ENCODE results near the gene BCS1L. TPM values are rescaled to one million over a fixed set of nuclear protein-coding genes. Genes with fewer than 3 reads are reported as not detected.

The BCS1L gene
- total RNA-seq, 1 experiment from 2014 or later = 39.1 TPM

DNA sequence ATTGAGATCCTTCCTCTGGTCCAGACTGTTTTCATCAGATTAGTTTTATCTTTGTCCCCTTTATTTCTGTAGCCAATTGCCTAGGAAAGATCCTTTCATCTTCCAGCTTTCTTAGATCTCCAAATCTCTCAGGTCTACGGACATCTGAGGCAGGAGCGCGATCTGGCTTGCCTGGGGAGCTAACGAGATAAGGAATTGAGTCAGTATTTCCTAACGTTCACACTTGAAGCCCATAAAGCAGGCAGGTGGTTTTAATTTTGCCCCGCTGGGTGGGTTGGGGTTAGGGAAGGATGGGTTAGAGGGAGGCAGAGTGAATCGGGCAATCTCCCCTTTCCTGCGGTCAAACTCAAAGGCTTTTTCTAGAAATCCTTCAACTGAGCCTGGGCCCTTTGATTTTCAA lies 50.4 kb downstream of the BCS1L start:
- no peak overlapping the region for H4K5ac ChIP-seq (ENCODE audit: insufficient read length, low read depth, low read length)
- no peak overlapping the region for H4K91ac ChIP-seq (ENCODE audit: insufficient read length, low read depth, low read length)
- H3K9me3 ChIP-seq (ENCODE audit: control insufficient read depth, low read depth, low read length) = no peaks in the 10 kb centered on the region
- peak overlapping the region in 1 of 3 experiments; percentile 53; a peak in 1 of 7 replicates for H3K27ac Mint-ChIP-seq
- TF ChIP-seq, protein P1, sequence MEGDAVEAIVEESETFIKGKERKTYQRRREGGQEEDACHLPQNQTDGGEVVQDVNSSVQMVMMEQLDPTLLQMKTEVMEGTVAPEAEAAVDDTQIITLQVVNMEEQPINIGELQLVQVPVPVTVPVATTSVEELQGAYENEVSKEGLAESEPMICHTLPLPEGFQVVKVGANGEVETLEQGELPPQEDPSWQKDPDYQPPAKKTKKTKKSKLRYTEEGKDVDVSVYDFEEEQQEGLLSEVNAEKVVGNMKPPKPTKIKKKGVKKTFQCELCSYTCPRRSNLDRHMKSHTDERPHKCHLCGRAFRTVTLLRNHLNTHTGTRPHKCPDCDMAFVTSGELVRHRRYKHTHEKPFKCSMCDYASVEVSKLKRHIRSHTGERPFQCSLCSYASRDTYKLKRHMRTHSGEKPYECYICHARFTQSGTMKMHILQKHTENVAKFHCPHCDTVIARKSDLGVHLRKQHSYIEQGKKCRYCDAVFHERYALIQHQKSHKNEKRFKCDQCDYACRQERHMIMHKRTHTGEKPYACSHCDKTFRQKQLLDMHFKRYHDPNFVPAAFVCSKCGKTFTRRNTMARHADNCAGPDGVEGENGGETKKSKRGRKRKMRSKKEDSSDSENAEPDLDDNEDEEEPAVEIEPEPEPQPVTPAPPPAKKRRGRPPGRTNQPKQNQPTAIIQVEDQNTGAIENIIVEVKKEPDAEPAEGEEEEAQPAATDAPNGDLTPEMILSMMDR (conservative IDR thresholded peaks at IDR 0.05) = no peak
- no peak overlapping the region for H2BK20ac ChIP-seq (ENCODE audit: low read depth, low read length, poor library complexity, severe bottlenecking)
- no peaks in the 10 kb centered on the region; the same call in 1 of the 2 replicates for H3K27me3 Mint-ChIP-seq (ENCODE audit: low read depth)
- H3K4me1 ChIP-seq (ENCODE audit: insufficient read depth, low read length) = no peaks in the 10 kb centered on the region
- no CpG with 5 or more reads among the region's 8 CpGs for WGBS (ENCODE audit: extremely low coverage, insufficient read length, low lambda C conversion rate)
- H3K56ac ChIP-seq (ENCODE audit: insufficient read length, low read depth, low read length) = no peak overlapping the region
- H2AK5ac ChIP-seq (ENCODE audit: insufficient read length, low read length) = no peak overlapping the region
- no peak overlapping the region for H2BK5ac ChIP-seq (ENCODE audit: insufficient read length, low read length)
- H3K9ac ChIP-seq (ENCODE audit: extremely low read depth, insufficient read length, low read length) = no peak overlapping the region
- H3K9me3 Mint-ChIP-seq = peaks cover 0 to 4% of the 10 kb centered on the region in 2 experiments; a peak in 3 of 5 replicates
- DNase-seq = no peak
- no peak overlapping the region for H3K4ac ChIP-seq (ENCODE audit: low read depth, low read length)
- H3K18ac ChIP-seq (ENCODE audit: insufficient read length, low read depth, low read length) = no peak overlapping the region
- no peak overlapping the region for H3K23ac ChIP-seq (ENCODE audit: insufficient read length, low read depth, low read length)
- no peak overlapping the region for H2AFZ ChIP-seq (ENCODE audit: low read length)
- no peak overlapping the region for H3K27ac ChIP-seq (ENCODE audit: insufficient read length, low read depth, low read length)
- H3K14ac ChIP-seq (ENCODE audit: insufficient read depth, low read length) = no peak overlapping the region
- H3T11ph ChIP-seq (ENCODE audit: low read length) = no peak overlapping the region
- peaks cover 14% of the 10 kb centered on the region; the same call in 1 of the 2 replicates for H3K79me2 ChIP-seq (ENCODE audit: insufficient read depth, low read length)
- H4K20me1 ChIP-seq (ENCODE audit: control insufficient read depth, insufficient read depth, insufficient read length) = no peaks in the 10 kb centered on the region
- H3K4me1 Mint-ChIP-seq = peaks cover 8 to 18% of the 10 kb centered on the region in 2 experiments
- H3K79me1 ChIP-seq (ENCODE audit: insufficient read depth, low read depth, low read length, poor library complexity, severe bottlenecking) = peaks cover 8% of the 10 kb centered on the region
- no peaks in the 10 kb centered on the region for H3K27me3 ChIP-seq (ENCODE audit: insufficient read depth, low read length)
- H2BK15ac ChIP-seq (ENCODE audit: low read depth, low read length) = no peak overlapping the region
- no peak overlapping the region for H4K8ac ChIP-seq (replicated peaks; ENCODE audit: insufficient read length, low read depth, low read length)
- peaks cover 0 to 6% (median 5%) of the 10 kb centered on the region in 3 experiments; a peak in 3 of 7 replicates for H3K36me3 Mint-ChIP-seq (ENCODE audit: insufficient read depth in 1 of 3, low read depth in 3 of 3)
- H3K23me2 ChIP-seq (ENCODE audit: insufficient read length, low read depth, low read length, poor library complexity, severe bottlenecking) = no peaks in the 10 kb centered on the region
- H3K4me3 Mint-ChIP-seq = peak overlapping the region; percentile 96 to 98
- H2BK120ac ChIP-seq (ENCODE audit: low read depth, low read length, poor library complexity, severe bottlenecking) = no peak overlapping the region
- no peak overlapping the region for H2BK12ac ChIP-seq (ENCODE audit: insufficient read length, low read depth, low read length)
- no peak overlapping the region for H3K4me2 ChIP-seq (ENCODE audit: insufficient read depth, insufficient read length, low read length)
